Measurements from ENCODE around the gene SWI5.
"Not testable (repeated sequence)": the region's sequence is repeated elsewhere in the genome, so short reads cannot be mapped to it uniquely, and the experiment has no call there.

- not testable (repeated sequence) for TF ChIP-seq POLR2AphosphoS5, CTCF, EP300 (IDR thresholded peaks at IDR 0.05)
Observed at GRCh38 chr9:128279088-128280073, 3.3 kb downstream of the SWI5 start.
